ENCODE results near the gene SLTM. TPM values are rescaled to one million over a fixed set of nuclear protein-coding genes. Genes with fewer than 3 reads are reported as not detected.
A peak's percentile ranks its signal among the peaks of the same experiment; 100 is the strongest.

The SLTM gene
- polyA plus RNA-seq, 1 donor from 2014 or later, result 124 TPM

DNA sequence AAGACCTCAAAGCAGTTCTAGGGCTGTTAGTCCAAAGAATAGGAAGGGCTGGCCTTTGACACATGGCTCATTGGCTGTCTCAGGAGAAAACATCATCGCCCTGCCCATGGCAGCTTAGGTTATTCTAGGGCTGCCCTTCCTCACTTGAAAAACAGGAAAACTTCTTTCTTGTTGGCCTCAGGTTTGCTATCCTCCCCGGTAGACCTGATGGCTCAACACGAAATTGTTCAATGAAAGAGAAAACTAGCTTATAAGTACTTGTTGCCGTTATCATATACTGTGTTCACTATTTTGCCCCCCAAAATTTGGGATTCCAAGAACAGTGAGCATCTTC, 602 bp upstream of the SLTM start (continued):
- no peak for TF ChIP-seq TAF1 (IDR thresholded peaks at IDR 0.05; ENCODE audit: low read depth)
- no peak for TF ChIP-seq EZH2 (IDR thresholded peaks at IDR 0.05; ENCODE audit: borderline replicate concordance, insufficient read depth, low read length, poor library complexity, severe bottlenecking)

DNA sequence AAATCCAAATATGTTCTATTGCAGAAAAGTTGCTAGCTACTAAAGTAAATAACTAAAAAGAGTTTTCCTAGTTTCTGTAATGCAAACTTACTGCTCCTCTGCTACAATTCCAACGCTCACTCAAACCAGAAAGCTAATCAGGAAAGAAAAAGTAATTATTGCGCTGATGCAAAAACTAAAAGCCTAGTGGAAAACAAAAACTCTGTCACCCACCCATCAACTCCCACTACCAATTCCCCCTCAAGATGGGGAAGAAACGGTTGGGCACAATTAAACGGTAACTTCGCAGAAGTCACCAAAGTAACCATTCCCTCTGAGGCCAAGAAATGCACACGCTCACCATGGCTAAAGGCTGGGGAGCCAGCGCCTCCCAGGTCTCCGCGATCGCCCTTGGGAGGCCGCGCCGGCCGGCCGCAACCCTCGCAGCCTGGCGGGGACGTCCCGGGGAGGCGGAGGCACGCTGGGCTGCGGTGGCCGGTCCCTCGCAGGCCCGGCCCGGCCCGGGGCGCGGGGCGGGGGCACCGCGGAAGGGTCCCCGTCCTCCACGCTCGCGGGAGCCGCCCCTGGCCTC, 684 bp downstream of the SLTM start:
- peaks cover 49% of the 10 kb centered on the region for H3K79me2 ChIP-seq (replicated peaks; ENCODE audit: insufficient read depth, low read length)
- H3K9me3 ChIP-seq (ENCODE audit: low read length), result no peaks in the 10 kb centered on the region
- peak overlapping the region; percentile 73 for H2AFZ ChIP-seq (ENCODE audit: low read depth, low read length)
- H3K27me3 ChIP-seq (ENCODE audit: insufficient read depth, low read depth, low read length), result no peaks in the 10 kb centered on the region
- H3K9ac ChIP-seq (ENCODE audit: low read length), result peak overlapping the region; percentile 96
- H3K9me2 ChIP-seq (ENCODE audit: insufficient read depth, low read length), result no peaks in the 10 kb centered on the region
- TF ChIP-seq, protein P1, sequence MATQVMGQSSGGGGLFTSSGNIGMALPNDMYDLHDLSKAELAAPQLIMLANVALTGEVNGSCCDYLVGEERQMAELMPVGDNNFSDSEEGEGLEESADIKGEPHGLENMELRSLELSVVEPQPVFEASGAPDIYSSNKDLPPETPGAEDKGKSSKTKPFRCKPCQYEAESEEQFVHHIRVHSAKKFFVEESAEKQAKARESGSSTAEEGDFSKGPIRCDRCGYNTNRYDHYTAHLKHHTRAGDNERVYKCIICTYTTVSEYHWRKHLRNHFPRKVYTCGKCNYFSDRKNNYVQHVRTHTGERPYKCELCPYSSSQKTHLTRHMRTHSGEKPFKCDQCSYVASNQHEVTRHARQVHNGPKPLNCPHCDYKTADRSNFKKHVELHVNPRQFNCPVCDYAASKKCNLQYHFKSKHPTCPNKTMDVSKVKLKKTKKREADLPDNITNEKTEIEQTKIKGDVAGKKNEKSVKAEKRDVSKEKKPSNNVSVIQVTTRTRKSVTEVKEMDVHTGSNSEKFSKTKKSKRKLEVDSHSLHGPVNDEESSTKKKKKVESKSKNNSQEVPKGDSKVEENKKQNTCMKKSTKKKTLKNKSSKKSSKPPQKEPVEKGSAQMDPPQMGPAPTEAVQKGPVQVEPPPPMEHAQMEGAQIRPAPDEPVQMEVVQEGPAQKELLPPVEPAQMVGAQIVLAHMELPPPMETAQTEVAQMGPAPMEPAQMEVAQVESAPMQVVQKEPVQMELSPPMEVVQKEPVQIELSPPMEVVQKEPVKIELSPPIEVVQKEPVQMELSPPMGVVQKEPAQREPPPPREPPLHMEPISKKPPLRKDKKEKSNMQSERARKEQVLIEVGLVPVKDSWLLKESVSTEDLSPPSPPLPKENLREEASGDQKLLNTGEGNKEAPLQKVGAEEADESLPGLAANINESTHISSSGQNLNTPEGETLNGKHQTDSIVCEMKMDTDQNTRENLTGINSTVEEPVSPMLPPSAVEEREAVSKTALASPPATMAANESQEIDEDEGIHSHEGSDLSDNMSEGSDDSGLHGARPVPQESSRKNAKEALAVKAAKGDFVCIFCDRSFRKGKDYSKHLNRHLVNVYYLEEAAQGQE (IDR thresholded peaks at IDR 0.05; ENCODE audit: borderline replicate concordance), result no peak
- peak overlapping the region; percentile 92 for H3K27ac ChIP-seq (ENCODE audit: low read length)
- H3K4me3 ChIP-seq (ENCODE audit: low read length), result peak overlapping the region; percentile 94
- peaks cover 4% of the 10 kb centered on the region for H3K36me3 ChIP-seq (ENCODE audit: insufficient read depth, low read length)
- H3K4me2 ChIP-seq (ENCODE audit: low read length), result peak overlapping the region; percentile 84
- no peaks in the 10 kb centered on the region for H4K20me1 ChIP-seq (ENCODE audit: insufficient read depth)
- H3F3A ChIP-seq (ENCODE audit: insufficient read depth, low read length, poor library complexity, severe bottlenecking), result peaks cover 7% of the 10 kb centered on the region

DNA sequence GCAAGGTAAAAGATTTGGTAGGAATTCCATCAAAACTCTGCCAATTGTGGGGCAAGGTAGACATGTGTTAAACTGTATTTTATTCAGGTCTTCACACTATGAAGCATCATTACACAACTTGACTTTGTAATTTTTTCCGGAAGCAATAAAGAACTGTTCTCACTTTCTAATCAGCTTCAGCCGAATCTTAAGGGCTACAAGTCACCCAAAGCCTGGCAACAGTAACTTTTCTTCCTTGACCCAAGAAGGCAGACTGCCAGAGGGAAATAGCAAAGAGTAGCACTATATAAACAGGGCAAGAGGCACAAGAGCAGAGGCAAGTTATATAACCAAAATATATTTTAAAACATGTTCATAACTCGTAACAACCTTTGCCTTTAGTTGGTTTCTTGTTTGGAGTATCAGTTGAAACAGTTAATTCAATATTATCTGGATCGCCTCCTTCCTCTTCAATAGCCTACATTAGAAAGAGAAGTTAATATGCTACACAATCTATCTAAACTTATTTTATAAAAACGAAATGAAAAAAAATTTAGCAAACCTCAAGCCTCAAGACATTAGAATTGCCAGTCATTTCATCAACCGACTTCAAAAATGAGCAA, 1.4 kb downstream of the SLTM start:
- no peak overlapping the region for H2AFZ ChIP-seq (ENCODE audit: low read depth, low read length)
- peak overlapping the region; percentile 96 for H3K9ac ChIP-seq (ENCODE audit: low read length)
- peak overlapping the region; percentile 84 for H3K4me2 ChIP-seq (ENCODE audit: low read length)
- H3K79me2 ChIP-seq (replicated peaks; ENCODE audit: insufficient read depth, low read length), result peaks cover 49% of the 10 kb centered on the region
- peaks cover 7% of the 10 kb centered on the region for H3F3A ChIP-seq (ENCODE audit: insufficient read depth, low read length, poor library complexity, severe bottlenecking)
- no peak for TF ChIP-seq SMC3 (conservative IDR thresholded peaks at IDR 0.05; ENCODE audit: poor library complexity)
- TF ChIP-seq MXI1 (conservative IDR thresholded peaks at IDR 0.05; ENCODE audit: poor library complexity, severe bottlenecking), result no peak
- no peaks in the 10 kb centered on the region for H3K9me3 ChIP-seq (ENCODE audit: low read length)
- H3K27ac ChIP-seq (ENCODE audit: low read length), result no peak overlapping the region
- H3K36me3 ChIP-seq (ENCODE audit: insufficient read depth, low read length), result peaks cover 7% of the 10 kb centered on the region
- no peaks in the 10 kb centered on the region for H3K27me3 ChIP-seq (ENCODE audit: insufficient read depth, low read depth, low read length)
- peak overlapping the region; percentile 94 for H3K4me3 ChIP-seq (ENCODE audit: low read length)
- no peaks in the 10 kb centered on the region for H3K9me2 ChIP-seq (ENCODE audit: insufficient read depth, low read length)
- no peaks in the 10 kb centered on the region for H4K20me1 ChIP-seq (ENCODE audit: insufficient read depth)

DNA sequence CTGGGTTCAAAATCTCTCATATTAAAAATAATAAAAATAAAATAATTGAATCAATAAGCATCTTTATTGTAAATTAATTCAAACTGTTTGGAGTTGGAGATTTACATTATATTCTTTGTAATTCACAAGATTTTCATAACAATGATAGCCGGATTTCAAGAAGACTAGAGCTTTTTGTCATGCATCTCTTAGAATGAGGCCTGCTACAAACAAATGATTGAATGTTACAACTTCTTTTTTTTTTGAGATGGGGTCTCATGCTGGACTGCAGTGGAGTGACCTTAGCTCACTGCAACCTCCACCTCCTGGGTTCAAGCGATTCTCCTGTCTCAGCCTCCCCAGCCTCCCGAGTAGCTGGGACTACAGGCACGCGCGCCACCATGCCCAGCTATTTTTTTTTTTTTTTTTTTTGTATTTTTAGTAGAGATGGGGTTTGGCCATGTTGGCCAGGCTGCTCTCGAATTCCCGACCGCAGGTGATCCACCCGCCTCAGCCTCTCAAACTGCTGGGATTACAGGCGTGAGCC, 3.5 kb downstream of the SLTM start:
- no peaks in the 10 kb centered on the region for H3K27me3 ChIP-seq (ENCODE audit: insufficient read depth, low read depth, low read length)
- H3K9me2 ChIP-seq (ENCODE audit: insufficient read depth, low read length), result no peaks in the 10 kb centered on the region
- H3K79me2 ChIP-seq (replicated peaks; ENCODE audit: insufficient read depth, low read length), result peaks cover 63% of the 10 kb centered on the region
- H3K9ac ChIP-seq (ENCODE audit: low read length), result no peak overlapping the region
- peaks cover 7% of the 10 kb centered on the region for H3K36me3 ChIP-seq (ENCODE audit: insufficient read depth, low read length)
- peaks cover 7% of the 10 kb centered on the region for H3F3A ChIP-seq (ENCODE audit: insufficient read depth, low read length, poor library complexity, severe bottlenecking)
- H3K27ac ChIP-seq (ENCODE audit: low read length), result no peak overlapping the region
- no peaks in the 10 kb centered on the region for H4K20me1 ChIP-seq (ENCODE audit: insufficient read depth)
- H3K4me2 ChIP-seq (ENCODE audit: low read length), result no peak overlapping the region
- no peaks in the 10 kb centered on the region for H3K9me3 ChIP-seq (ENCODE audit: low read length)
- TF ChIP-seq POLR2AphosphoS5 (IDR thresholded peaks at IDR 0.05), result no peak
- TF ChIP-seq TAF1 (IDR thresholded peaks at IDR 0.05; ENCODE audit: low read depth), result no peak
- no peak for TF ChIP-seq SMC3 (conservative IDR thresholded peaks at IDR 0.05; ENCODE audit: poor library complexity)
- TF ChIP-seq EP300 (conservative IDR thresholded peaks at IDR 0.05; ENCODE audit: poor library complexity, severe bottlenecking), result no peak
- TF ChIP-seq EZH2 (IDR thresholded peaks at IDR 0.05; ENCODE audit: borderline replicate concordance, insufficient read depth, low read length, poor library complexity, severe bottlenecking), result no peak
- no peak for TF ChIP-seq RAD21 (conservative IDR thresholded peaks at IDR 0.05)
- no peak for TF ChIP-seq MXI1 (conservative IDR thresholded peaks at IDR 0.05; ENCODE audit: poor library complexity, severe bottlenecking)
- TF ChIP-seq, protein P1 (IDR thresholded peaks at IDR 0.05; ENCODE audit: borderline replicate concordance), result no peak
- TF ChIP-seq, protein P2, sequence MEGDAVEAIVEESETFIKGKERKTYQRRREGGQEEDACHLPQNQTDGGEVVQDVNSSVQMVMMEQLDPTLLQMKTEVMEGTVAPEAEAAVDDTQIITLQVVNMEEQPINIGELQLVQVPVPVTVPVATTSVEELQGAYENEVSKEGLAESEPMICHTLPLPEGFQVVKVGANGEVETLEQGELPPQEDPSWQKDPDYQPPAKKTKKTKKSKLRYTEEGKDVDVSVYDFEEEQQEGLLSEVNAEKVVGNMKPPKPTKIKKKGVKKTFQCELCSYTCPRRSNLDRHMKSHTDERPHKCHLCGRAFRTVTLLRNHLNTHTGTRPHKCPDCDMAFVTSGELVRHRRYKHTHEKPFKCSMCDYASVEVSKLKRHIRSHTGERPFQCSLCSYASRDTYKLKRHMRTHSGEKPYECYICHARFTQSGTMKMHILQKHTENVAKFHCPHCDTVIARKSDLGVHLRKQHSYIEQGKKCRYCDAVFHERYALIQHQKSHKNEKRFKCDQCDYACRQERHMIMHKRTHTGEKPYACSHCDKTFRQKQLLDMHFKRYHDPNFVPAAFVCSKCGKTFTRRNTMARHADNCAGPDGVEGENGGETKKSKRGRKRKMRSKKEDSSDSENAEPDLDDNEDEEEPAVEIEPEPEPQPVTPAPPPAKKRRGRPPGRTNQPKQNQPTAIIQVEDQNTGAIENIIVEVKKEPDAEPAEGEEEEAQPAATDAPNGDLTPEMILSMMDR (IDR thresholded peaks at IDR 0.05; ENCODE audit: poor library complexity, severe bottlenecking), result no peak
- no peak overlapping the region for H3K4me3 ChIP-seq (ENCODE audit: low read length)
- H2AFZ ChIP-seq (ENCODE audit: low read depth, low read length), result no peak overlapping the region
